IMR-90 (cell line): ENCODE measurements around the gene KRTAP21-2.

Experiments
- BHLHE40 ChIP-seq: fragments of 150-350 bp; IDR thresholded peaks from 2 replicates; pipeline ENCODE4 v1.6.1; 2016; ENCODE audit warnings: mild to moderate bottlenecking, low read depth, low read length
- CEBPB ChIP-seq: IDR thresholded peaks from 2 replicates; pipeline ENCODE4 v1.6.1; 2012; ENCODE audit warnings: low read depth, low read length, improper control_type of control experiment
- CTCF ChIP-seq: conservative IDR thresholded peaks from 2 replicates; pipeline ENCODE4 v1.5.1; 2012; ENCODE audit warnings: mild to moderate bottlenecking, low read depth, low read length, improper control_type of control experiment
- FOS ChIP-seq: fragments of 150-350 bp; IDR thresholded peaks from 2 replicates; pipeline ENCODE4 v1.6.1; 2016; ENCODE audit warnings: low read depth, low read length
- MAZ ChIP-seq: IDR thresholded peaks from 2 replicates; pipeline ENCODE4 v1.6.1; 2012; ENCODE audit warnings: low read depth, mild to moderate bottlenecking, low read length, improper control_type of control experiment, moderate library complexity, borderline replicate concordance
- MXI1 ChIP-seq: IDR thresholded peaks from 2 replicates; pipeline ENCODE4 v1.6.1; 2012; ENCODE audit warnings: low read depth, mild to moderate bottlenecking, low read length, moderate library complexity, borderline replicate concordance
- NFE2L2 ChIP-seq: fragments of 150-350 bp; IDR thresholded peaks from 2 replicates; pipeline ENCODE4 v1.6.1; 2016; ENCODE audit warnings: low read depth, mild to moderate bottlenecking, low read length
- POLR2A ChIP-seq: IDR thresholded peaks from 2 replicates; pipeline ENCODE4 v1.6.1; 2012; ENCODE audit warnings: mild to moderate bottlenecking, low read depth, low read length
- RAD21 ChIP-seq: IDR thresholded peaks from 2 replicates; pipeline ENCODE4 v1.6.1; 2012; ENCODE audit warnings: low read length, improper control_type of control experiment
- RCOR1 ChIP-seq: IDR thresholded peaks from 2 replicates; pipeline ENCODE4 v1.6.1; 2012; ENCODE audit warnings: mild to moderate bottlenecking, low read length, improper control_type of control experiment; ENCODE audit not compliant: insufficient replicate concordance
- RFX5 ChIP-seq: IDR thresholded peaks from 2 replicates; pipeline ENCODE4 v1.8.0; 2012; ENCODE audit warnings: low read depth, mild to moderate bottlenecking, low read length, moderate library complexity
- SMC3 ChIP-seq: fragments of 150-350 bp; IDR thresholded peaks from 2 replicates; pipeline ENCODE4 v1.6.1; 2016; ENCODE audit warnings: low read depth, mild to moderate bottlenecking, antibody characterized with exemption, low read length, moderate library complexity

- TF ChIP-seq POLR2A (no peak), CTCF (no peak), RCOR1 (no peak), NFE2L2 (no peak), MAZ (no peak), RFX5 (no peak), FOS (no peak), RAD21 (no peak), MXI1 (no peak), CEBPB (no peak), SMC3 (no peak), BHLHE40 (no peak)
Observed at GRCh38 chr21:30710499-30710898, 36.6 kb downstream of the KRTAP21-2 start.
